Measurements from ENCODE around the gene DLGAP4. TPM values are rescaled to one million over a fixed set of nuclear protein-coding genes. Genes with fewer than 3 reads are reported as not detected.
"Not testable (repeated sequence)": the region's sequence is repeated elsewhere in the genome, so short reads cannot be mapped to it uniquely, and the experiment has no call there.

The DLGAP4 gene
- total RNA-seq, 1 donor from 2014 or later, result 20.0 TPM

GRCh38 chr20:36372666-36373065 is 66.5 kb downstream of the DLGAP4 start:
- ATAC-seq (no peak), DNase-seq (ENCODE audit: low spot score) (no peak)

- ATAC-seq, result no peak
- DNase-seq (ENCODE audit: low spot score), result no peak
Measured at GRCh38 chr20:36373089-36373488, 67.0 kb downstream of the DLGAP4 start.

GRCh38 chr20:36374995-36375394 is 68.9 kb downstream of the DLGAP4 start:
- DNase-seq (ENCODE audit: low spot score), result no peak
- no peak for ATAC-seq

GRCh38 chr20:36377348-36378326 is 71.5 kb downstream of the DLGAP4 start:
- no peak for ATAC-seq
- no peak for DNase-seq (ENCODE audit: low spot score)

- DNase-seq (ENCODE audit: low spot score), result no peak
- no peak for ATAC-seq
Measured at GRCh38 chr20:36378686-36379085, 72.5 kb downstream of the DLGAP4 start.

- not testable (repeated sequence) for DNase-seq (ENCODE audit: low spot score); ATAC-seq
Measured at GRCh38 chr20:36379914-36380313, 73.8 kb downstream of the DLGAP4 start.

GRCh38 chr20:36384022-36384619 is 78.0 kb downstream of the DLGAP4 start:
- ATAC-seq (peak; percentile 87), DNase-seq (ENCODE audit: low spot score) (peak; percentile 48)

- ATAC-seq, result no peak
- no peak for DNase-seq (ENCODE audit: low spot score)
Measured at GRCh38 chr20:36385503-36385902, 79.4 kb downstream of the DLGAP4 start.

GRCh38 chr20:36386236-36386635 is 80.1 kb downstream of the DLGAP4 start:
- ATAC-seq (no peak), DNase-seq (ENCODE audit: low spot score) (no peak)

- no peak for DNase-seq (ENCODE audit: low spot score)
- ATAC-seq, result no peak
Measured at GRCh38 chr20:36390269-36390668, 84.1 kb downstream of the DLGAP4 start.

GRCh38 chr20:36390719-36391415 is 84.7 kb downstream of the DLGAP4 start:
- no peak for ATAC-seq
- no peak for DNase-seq (ENCODE audit: low spot score)

- ATAC-seq, result no peak
- no peak for DNase-seq (ENCODE audit: low spot score)
Measured at GRCh38 chr20:36391456-36391855, 85.3 kb downstream of the DLGAP4 start.

- DNase-seq (ENCODE audit: low spot score), result no peak
Measured at GRCh38 chr20:36391955-36392354, 85.8 kb downstream of the DLGAP4 start.

GRCh38 chr20:36392989-36393388 is 86.8 kb downstream of the DLGAP4 start:
- DNase-seq (ENCODE audit: low spot score) (no peak), ATAC-seq (no peak)

More at GRCh38 chr20:36391955-36392354, 85.8 kb downstream of the DLGAP4 start:
- no peak for ATAC-seq

- ATAC-seq, result no peak
- DNase-seq (ENCODE audit: low spot score), result no peak
Measured at GRCh38 chr20:36394340-36394965, 88.3 kb downstream of the DLGAP4 start.

GRCh38 chr20:36396340-36396739 is 90.2 kb downstream of the DLGAP4 start:
- DNase-seq (ENCODE audit: low spot score) (no peak), ATAC-seq (no peak)

GRCh38 chr20:36396847-36397630 is 90.9 kb downstream of the DLGAP4 start:
- ATAC-seq, result no peak
- no peak for DNase-seq (ENCODE audit: low spot score)

GRCh38 chr20:36398515-36398914 is 92.4 kb downstream of the DLGAP4 start:
- DNase-seq (ENCODE audit: low spot score), result no peak
- ATAC-seq, result no peak

GRCh38 chr20:36399147-36399968 is 93.2 kb downstream of the DLGAP4 start:
- no peak for DNase-seq (ENCODE audit: low spot score)
- ATAC-seq, result no peak

Data from left lobe of liver (tissue), 2 donors.